Esophagus squamous epithelium (tissue), 4 donors: ENCODE data around the gene KRTAP10-7.
"Not testable (repeated sequence)": the region's sequence is repeated elsewhere in the genome, so short reads cannot be mapped to it uniquely, and the experiment has no call there.

Experiments
- POLR2A ChIP-seq, 4 donors: fragments of 450-650 bp; IDR thresholded peaks; one replicate each; pipeline ENCODE4 v1.6.1; 2017; ENCODE audit warnings: antibody characterized with exemption in 4 of 4, mild to moderate bottlenecking in 4 of 4, moderate library complexity in 3 of 4
- TF ChIP-seq, protein P1 (sequence below), 6 experiments: fragments of 450-650 bp in 4 of 6; fragments of 200-600 bp in 2 of 6; sonication (generic) in 2 of 6; IDR thresholded peaks; one replicate each; pipeline ENCODE4 v1.5.1; 2016 to 2019; ENCODE audit warnings: antibody characterized with exemption in 6 of 6, mild to moderate bottlenecking in 4 of 6, moderate library complexity in 4 of 6

GRCh38 chr21:44601091-44601490, 694 bp downstream of the KRTAP10-7 start:
- not testable (repeated sequence) for TF ChIP-seq POLR2A (IDR thresholded peaks at IDR 0.05)
- TF ChIP-seq, protein P1, sequence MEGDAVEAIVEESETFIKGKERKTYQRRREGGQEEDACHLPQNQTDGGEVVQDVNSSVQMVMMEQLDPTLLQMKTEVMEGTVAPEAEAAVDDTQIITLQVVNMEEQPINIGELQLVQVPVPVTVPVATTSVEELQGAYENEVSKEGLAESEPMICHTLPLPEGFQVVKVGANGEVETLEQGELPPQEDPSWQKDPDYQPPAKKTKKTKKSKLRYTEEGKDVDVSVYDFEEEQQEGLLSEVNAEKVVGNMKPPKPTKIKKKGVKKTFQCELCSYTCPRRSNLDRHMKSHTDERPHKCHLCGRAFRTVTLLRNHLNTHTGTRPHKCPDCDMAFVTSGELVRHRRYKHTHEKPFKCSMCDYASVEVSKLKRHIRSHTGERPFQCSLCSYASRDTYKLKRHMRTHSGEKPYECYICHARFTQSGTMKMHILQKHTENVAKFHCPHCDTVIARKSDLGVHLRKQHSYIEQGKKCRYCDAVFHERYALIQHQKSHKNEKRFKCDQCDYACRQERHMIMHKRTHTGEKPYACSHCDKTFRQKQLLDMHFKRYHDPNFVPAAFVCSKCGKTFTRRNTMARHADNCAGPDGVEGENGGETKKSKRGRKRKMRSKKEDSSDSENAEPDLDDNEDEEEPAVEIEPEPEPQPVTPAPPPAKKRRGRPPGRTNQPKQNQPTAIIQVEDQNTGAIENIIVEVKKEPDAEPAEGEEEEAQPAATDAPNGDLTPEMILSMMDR (IDR thresholded peaks at IDR 0.05): peak in 1 of 6 experiments; percentile 32
